HK-2 (cell line): Measurements from ENCODE around the gene E2F7.

Experiments
- DNase-seq: peaks from one replicate; pipeline ENCODE4 v3.0.0-alpha.2; 2018; ENCODE audit not compliant: unreplicated experiment

Gene E2F7

DNA sequence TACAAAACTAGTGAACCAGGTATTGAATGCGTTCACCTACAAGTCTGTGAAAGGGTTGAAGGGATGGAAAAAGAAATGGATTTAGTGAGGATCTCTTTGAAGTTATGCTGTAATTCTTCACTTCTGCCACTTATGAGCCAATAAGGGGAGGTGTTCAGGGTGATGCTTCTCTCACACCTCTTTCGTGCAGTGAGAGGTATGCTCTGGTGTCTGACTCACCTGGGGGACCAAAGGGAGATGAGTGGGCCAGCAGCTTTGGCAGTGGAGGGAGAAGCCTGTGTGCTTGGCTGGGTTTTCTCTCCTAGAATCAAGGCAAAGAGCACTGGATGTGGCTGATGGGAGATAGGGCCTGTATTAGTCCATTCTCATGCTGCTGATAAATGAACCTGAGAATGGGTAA is 45.4 kb downstream of the E2F7 start:
- no peak for DNase-seq

DNA sequence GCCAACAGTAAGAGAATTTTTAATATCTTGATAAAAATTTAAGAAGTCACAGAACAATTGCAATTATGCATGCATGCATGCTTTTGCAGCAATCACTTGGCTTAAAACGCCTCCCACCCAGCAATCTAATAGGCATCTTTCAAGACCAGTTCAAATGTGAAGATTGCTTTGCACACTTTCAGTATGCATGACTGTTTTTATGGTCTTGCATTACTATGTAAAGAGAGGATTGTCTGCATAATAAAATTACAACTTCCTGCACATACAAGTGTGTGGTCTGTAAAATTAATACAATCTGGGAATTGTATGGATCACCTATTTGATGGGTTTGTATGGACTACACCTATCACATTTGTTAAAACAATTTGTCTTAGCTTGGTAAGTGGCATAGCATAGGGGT is 48.8 kb downstream of the E2F7 start:
- no peak for DNase-seq

DNA sequence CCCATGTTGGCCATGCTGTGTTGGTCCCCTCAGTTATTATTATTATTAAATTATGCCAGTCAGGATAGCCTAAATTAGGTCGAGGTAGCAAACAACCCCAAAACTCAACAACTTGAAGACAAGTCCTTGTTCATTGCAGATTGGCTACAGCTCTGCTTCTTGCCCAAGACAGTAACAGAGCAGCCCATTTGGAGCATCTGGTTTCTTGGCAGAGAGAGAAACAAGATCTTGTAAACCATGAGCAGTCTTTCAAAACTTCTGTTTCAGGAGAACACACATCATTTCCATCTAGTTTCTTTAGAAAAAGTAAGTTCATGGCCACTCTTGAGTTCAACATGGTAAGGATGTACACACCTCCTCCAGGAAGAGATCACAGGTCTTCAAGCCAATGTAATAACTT is 52.3 kb downstream of the E2F7 start:
- no peak for DNase-seq

DNA sequence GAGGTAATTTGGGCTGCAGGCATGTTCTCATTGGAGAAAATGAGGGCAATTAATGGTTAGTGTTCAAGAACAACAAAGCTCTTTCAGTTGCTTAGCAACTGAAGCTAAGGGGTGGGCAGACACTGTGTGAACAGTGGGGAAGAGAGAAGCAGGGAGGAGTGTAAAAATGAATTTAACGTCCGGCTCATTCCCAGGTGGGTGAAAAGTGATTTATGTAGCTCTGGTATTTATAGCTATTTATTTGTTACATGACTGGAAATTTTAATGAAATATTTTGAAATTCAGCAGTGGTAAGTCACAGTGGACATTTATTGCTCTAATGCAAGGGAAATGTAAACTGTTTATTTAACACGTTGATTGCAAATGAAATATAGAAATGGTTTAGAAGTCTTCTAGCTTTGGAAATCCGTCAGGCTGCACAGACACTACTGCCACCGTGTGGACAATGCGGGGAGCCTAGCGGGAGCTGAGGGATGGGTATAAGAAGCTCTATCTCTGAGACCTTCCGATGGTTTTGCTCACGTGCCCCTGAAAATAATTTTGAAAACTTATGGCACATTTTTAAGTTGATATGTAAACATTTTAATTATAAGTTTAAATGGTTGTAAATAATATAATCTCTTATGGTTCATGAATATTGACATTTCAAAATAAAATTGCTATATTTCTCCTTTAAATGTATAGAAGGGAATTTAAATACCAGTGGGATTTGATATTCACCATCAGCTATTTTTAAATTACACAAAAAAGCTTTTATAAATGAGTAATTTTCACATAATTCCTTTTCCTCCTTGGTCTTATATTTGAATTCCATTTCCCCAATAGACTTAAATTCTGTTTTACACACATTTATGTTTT is 54.4 kb downstream of the E2F7 start:
- DNase-seq: peak; percentile 70

DNA sequence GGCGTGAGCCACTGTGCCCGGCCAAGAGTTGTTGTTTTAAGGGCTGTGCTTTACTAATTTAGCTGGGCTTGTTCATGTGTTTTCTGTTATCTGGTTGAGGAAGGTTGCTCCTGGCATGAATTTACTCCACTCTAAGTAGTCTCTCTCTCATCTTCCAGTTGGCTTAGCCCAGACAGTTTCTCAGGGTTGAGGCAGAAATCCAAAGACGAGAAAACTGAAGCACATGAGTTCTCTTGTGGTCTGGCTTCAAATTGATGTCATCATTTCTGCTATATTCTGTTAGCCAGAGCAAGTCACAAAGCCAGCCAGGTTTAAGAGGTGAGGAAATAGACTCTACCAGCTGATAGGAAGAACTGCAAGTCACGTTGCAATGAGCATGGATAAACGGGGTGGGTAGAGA is 57.9 kb downstream of the E2F7 start:
- DNase-seq: no peak

DNA sequence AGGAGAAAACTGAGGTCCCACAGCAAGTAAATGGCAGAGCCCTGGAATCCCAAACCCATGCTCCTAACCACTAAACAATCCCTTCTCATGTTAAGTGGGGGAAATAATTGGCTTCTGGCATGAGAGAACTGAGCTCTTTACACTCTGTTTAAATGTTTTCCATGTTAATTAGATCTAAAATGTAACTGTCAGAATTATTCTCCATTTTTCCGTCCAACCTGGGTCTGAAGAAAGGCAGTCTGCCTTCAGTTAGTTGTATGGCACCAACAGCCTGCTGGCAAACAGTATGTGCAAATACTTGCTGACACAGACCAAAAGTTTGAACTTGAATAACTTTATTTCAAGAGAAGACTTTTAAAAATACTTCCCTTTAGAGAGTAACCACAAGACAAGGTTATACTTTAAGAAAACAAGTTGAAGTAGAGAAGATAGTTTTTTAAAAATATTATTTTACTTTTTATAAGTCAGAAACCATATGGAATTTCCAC is 59.7 kb downstream of the E2F7 start:
- no peak for DNase-seq

DNA sequence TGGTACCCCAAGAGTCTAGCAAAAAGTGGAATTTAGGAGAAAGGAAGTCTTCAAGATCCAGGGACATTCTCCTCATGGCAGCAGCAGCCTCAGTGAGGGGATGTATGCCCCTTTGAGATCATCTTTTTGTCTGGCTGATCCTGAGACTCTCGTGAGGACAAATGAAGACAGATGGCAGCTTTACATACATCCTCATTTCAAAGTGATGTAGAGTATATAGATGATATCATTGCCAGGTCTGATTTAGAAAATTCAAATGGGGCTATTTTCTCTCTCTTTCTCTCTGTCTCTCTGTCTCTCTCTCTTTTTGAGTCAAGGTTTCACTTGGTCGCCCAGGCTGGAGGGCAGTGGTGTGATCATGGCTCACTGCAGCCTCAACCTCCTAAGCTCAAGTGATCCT is 61.5 kb downstream of the E2F7 start:
- no peak for DNase-seq

DNA sequence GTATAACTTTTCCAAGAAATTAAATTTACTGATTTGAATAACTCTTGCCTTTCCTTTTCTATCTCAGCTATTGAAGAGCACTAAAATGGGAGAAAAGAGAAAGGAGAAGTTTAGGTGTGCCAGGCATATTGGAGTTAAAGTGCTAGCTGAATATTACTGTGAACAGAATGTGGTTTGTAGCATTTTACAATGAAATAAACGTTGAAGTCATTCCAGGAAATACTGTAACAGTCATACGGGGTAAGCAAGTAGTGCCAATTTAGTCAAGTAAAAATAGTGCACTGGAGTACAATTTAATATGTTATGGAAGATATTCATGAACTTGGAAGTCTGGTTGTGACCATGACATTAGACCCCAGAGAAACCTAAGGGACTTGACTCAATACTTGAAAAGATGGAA is 62.1 kb downstream of the E2F7 start:
- DNase-seq: no peak

DNA sequence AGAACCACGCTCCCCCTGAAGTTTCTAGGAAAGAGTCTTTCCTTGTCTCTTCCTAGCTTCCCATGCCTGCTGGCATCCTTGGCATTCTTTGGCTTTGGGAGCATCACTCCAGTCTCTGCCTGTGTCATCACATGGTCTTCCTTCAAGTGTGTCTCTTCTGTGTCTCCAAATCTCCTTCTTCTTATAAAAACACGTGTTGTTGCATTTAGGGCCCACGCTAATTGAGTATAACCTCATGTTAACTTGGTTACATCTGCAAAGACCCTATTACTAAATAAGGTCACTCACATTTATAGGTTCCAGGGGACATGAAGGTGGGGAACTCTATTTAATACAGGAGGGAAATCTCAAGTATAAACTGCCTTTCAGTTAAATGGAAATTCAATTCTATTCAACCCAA is 63.0 kb downstream of the E2F7 start:
- DNase-seq: no peak

DNA sequence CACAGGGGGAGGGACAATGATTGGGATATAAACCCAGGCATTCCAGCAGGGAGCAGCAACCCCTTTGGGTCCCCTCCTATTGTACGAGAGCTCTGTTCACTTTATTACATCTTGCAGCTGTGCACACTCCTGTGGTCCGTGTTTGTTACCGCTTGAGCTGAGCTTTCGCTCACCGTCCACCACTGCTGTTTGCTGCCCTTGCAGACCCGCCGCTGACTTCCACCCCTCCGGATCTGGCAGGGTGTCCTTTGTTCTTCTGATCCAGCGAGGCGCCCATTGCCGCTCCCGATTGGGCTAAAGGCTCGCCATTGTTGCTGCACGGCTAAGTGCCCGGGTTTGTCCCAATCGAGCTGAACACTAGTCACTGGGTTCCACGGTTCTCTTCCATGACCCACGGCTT is 64.1 kb downstream of the E2F7 start:
- DNase-seq: no peak

DNA sequence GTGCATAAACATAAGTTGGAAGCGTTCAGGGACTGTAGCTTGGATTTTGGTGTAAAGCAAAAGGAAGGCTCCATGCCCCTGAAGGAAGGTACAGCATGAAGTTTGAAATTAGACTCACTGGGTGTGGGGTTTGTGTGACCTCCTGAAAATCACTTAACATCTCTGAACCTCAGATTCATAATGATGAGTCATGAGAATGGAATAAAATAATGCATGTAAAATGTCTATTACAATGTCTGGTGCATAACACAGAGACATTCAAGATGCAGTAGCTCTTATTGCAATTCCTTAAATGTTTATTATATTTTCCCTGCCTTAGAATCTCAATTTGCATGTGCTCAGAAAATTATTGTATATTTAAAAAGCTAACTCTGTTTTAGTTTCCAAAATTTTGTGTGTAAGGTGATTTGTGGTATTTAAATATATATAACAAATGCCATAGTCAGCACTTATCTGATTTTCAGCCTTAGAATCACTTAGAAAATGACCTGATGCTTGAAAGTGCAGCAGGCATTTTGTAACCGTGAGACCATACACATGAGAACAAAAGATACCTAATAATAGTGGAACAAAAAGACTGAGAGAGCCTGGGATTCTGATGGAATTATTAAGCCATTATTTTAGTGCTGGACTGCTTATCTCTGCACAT is 66.3 kb downstream of the E2F7 start:
- no peak for DNase-seq

DNA sequence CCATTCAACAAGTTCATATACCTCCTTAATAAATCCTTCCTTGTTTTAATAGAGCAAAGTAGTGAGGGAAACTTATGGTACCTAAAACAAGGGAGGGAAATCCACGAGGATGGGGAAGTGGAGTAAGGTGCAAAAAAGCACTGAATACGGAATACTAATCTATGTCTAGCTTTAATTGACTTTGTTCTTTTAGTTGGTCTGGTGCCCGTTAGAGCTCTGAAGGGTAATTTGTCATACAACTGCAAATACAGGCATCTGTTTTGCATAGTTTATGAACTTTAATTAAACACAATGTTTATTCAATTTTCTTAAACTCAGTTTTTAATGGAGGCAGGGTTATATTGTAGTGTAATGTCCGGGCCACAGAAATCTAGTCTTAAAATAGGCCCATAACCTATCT is 67.0 kb downstream of the E2F7 start:
- no peak for DNase-seq

DNA sequence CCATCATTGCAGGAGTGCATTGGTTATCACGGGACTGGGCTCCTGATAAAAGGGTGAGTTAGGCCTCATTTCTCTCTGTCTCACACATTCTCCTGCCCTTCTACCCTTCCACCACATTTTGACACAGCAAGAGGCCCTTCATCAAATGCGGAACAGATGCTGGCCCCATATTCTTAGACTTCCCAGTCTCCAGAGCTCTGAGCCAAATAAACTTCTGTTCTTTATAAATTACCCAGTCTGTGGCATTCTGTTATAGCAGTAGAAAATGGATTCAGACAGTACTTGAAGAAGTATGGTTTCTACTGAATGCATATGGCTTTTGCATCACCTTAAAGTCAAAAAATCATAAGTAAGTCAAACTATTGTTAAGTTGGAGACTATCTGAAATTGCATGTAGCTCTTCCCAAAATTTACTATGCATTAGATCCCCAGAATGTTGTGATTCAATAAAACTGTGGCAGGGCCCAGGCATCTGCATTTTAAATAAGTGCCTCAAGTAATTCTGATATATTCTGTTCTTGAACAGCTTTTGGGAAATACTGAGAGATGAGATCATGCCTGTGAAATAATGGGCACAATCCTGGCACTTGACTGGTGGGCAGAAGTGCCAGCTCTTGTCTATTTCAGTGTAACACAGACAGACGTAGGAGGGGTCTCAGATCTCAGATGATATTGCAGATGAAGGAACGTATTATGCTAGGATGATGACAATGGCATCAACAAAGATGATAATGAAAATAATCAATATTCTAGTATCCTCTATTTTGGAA is 68.2 kb downstream of the E2F7 start:
- no peak for DNase-seq

DNA sequence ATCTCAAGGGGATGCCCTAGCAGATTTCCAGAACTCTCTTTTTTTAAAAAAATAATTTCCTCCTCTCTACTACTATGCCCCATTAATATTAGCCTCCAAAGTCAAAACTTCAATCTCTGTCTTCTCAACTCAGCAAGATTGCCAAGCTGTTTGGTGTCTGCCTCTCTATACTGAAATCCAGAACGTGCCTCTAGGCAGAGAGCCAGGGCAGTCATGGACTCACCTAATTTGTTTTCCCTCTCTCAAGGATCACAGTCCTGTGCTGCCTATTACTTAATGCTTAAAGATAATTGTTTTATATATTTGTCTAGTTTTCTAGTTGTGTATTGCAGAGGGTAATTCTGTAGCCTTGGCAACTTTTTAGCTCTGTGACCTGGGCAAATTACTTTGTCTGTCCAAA is 74.7 kb downstream of the E2F7 start:
- DNase-seq: no peak

DNA sequence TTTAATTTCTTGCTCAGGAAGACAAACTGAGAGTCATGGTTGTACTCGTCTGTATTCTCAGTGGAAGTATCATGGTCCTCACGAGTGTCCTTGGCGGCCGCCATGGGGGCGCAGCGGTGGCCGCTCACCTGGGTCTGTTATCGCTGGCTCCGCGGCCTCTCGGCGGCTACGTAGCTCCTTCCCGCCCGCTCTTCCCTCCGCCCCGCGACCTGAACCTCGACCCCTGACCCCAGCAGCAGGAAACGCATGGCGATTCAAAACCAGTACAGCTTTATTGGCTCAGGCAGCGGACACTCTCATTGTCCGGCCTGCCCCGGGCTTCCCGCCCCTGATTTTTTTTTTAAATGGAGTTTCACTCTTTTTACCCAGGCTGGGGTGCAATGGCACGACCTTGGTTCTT is 80.8 kb downstream of the E2F7 start:
- DNase-seq: no peak

DNA sequence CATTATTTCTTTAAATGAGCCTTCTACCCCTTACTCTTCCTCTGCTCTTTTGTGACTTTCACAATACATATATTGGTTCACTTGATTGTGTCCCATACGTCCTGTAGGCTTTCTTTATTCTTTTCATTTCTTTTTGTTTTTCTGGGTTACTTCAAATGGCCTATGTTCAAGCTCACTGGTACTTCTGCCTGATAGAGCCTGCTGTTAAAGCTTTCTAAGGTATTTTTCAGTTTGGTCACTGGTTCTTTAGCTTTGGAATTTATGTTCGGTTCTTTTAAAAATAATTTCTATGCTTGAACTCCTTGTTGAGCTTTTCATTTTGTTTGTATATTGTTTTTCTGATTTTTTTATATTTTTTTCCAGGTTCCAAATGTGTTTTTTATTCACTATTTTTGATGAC is 81.9 kb downstream of the E2F7 start:
- DNase-seq: no peak

DNA sequence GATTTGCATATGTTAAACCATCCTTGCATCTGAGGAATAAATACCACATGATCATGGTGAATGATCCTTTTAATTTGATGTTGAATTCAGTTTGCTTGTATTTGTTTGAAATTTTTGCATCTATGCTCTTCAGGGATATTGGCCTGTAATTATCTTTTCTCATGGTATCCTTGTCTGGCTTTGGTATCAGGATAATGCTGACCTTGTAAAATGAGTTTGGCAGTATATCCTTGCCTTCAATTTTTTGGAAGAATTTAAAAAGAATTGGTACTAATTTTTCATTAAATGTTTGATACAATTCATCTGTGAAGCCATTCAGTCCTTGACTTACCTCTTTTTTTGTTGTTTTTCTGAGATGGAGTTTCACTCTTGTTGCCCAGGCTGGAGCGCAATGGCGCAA is 85.2 kb downstream of the E2F7 start:
- DNase-seq: no peak

DNA sequence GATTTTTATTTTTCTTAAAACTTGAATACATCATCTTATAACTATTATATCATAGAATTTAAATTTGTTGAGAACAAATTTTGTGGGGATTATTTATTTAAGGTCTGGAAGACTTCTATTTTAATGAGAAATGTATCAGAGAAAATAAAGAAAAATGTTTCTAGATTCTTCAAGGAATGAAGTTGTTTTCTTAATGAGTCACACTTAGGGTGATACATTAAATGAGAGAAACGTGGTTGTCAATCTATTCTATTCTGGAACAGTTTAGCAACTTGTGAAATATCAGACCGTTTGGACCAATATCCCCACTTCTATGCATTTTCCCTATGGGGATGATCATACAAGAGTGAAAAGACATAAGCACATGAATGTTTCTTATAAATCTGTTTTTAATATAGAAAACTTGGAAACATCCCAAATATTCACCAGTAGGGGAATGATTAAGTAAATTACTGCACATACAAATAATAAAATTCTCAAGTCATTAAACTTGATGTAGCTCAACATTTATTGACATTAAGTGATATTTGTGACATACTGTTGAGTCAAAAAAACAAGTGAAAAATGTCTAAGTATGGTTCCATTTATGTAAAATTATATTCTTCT is 88.5 kb downstream of the E2F7 start:
- no peak for DNase-seq
